SH-SY5Y (cell line): ENCODE results near the gene ZNF136.

Experiments used
- GATA2 ChIP-seq: IDR thresholded peaks from 2 replicates; pipeline ENCODE4 v1.6.1; 2011; ENCODE audit warnings: mild to moderate bottlenecking, low read depth, low read length
- GATA3 ChIP-seq: IDR thresholded peaks from 2 replicates; pipeline ENCODE4 v1.6.1; 2011; ENCODE audit warnings: low read depth, mild to moderate bottlenecking, low read length, moderate library complexity

DNA sequence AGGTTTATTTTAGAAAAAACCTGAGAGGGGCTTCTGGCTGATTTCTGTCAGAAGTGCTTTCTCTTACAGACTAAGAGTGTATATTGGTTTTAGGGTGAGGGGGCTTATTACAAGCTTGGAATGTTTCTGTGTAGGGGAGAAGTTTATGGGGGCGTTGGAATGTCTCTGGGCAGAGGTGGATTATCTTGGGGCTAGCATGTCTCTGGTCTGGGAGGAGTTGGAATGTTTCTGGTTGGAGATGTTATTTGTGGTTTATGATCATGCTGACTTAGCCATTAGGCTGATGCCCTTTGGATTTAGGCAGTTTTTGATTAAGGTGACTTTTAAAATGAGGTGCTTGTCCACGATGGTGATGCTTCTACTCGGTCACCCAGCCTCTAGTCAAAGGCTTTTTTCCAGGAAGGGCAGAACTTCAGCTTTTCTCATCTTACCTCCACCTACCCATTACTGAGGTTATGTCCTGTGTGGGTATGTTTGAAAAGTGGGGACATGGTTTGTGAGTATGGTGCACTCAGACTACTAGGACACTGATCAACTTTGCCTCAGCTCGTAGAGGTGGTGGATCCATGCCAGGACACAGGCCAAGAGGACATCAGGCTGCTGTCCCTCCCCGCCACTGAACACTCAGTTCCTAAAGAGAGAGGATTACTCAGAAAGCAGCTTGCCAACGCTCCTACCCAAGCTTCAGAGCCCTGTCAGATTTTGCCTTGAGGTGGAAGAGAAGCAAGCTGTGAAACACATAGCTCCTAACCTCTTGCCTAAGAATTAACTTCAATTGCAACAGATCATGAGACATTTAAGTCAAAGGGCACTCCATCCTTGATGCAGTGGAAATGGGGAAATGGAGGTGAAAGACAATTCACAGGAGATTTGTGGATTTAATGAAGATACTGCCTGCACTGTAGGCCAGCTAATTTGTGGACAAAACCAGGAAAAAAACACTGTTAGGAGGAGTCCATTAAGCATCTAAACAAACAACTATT, 68.1 kb downstream of the ZNF136 start:
- TF ChIP-seq GATA2 (no peak), GATA3 (no peak)
